ENCODE measurements around the gene GPR87. TPM values are rescaled to one million over a fixed set of nuclear protein-coding genes. Genes with fewer than 3 reads are reported as not detected.

GPR87 gene
- total RNA-seq, 2 experiments from 2014 or later, result not detected

DNA sequence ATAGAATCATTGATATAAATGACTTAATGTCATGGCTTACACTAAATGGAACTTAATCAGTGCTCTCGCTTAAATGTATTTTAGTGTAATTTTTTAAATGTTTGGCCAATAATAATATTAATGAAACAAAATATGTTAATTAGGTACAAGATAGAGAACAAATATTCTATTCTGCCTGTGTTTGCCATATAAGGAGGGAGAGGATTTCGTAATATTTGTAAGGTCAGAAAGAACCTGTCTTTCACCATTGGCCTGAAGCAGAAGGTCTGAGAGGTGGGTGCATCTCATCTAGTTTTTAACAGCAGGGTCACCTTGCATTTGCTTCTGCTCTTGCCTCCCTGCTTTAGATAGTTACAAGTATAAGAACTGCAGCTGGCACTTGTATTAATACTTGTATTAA is 2.5 kb downstream of the GPR87 start:
- H3K36me3 Mint-ChIP-seq (ENCODE audit: low read depth), result no peaks in the 10 kb centered on the region
- ChIA-PET POLR2A (no interaction called here), CTCF (interaction anchor here (1.1 kb wide), 1 partner anchor 146 kb away, joined by 4 read pairs; no protein-coding TSS in a partner anchor)
- ATAC-seq (no peak), DNase-seq (no peak)
- no peak overlapping the region for H3K4me3 Mint-ChIP-seq
- intact Hi-C loops (cut with micrococcal nuclease), result no loop called here
- no peaks in the 10 kb centered on the region for H3K9me3 Mint-ChIP-seq
- H3K4me1 Mint-ChIP-seq (ENCODE audit: low read depth), result peaks cover 16% of the 10 kb centered on the region
- TF ChIP-seq, protein P1, sequence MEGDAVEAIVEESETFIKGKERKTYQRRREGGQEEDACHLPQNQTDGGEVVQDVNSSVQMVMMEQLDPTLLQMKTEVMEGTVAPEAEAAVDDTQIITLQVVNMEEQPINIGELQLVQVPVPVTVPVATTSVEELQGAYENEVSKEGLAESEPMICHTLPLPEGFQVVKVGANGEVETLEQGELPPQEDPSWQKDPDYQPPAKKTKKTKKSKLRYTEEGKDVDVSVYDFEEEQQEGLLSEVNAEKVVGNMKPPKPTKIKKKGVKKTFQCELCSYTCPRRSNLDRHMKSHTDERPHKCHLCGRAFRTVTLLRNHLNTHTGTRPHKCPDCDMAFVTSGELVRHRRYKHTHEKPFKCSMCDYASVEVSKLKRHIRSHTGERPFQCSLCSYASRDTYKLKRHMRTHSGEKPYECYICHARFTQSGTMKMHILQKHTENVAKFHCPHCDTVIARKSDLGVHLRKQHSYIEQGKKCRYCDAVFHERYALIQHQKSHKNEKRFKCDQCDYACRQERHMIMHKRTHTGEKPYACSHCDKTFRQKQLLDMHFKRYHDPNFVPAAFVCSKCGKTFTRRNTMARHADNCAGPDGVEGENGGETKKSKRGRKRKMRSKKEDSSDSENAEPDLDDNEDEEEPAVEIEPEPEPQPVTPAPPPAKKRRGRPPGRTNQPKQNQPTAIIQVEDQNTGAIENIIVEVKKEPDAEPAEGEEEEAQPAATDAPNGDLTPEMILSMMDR (IDR thresholded peaks at IDR 0.05), result no peak
- H3K27ac Mint-ChIP-seq, result no peak overlapping the region
- peaks cover 6% of the 10 kb centered on the region for H3K27me3 Mint-ChIP-seq

DNA sequence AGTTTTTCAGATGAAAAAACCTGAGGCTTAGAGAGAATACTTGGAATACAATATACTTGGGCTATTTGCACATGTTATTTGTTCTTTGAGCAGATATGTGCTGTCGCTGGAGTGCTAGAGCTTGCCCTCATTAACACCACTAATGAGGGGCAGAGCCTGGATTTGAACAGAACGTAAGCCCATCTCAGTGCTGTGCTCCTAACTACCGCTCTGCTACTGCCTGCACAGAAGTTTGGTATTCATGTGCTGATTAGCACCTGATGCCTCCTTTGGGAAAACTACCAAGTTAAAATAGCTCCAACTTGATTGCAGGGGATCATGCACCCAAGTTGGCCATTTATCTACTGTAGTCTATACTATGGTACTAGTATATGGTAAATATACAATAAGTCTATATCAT is 3.6 kb downstream of the GPR87 start:
- no peak for ATAC-seq
- Mint-ChIP-seq H3K4me1 (ENCODE audit: low read depth) (peaks cover 16% of the 10 kb centered on the region), H3K27ac (no peak overlapping the region), H3K27me3 (peaks cover 6% of the 10 kb centered on the region), H3K9me3 (no peaks in the 10 kb centered on the region), H3K36me3 (ENCODE audit: low read depth) (no peaks in the 10 kb centered on the region), H3K4me3 (no peak overlapping the region)
- ChIA-PET CTCF (interaction anchor here (1.1 to 1.5 kb wide), 2 partner anchors 15 to 30 kb away, joined by 3 to 4 read pairs; no protein-coding TSS in a partner anchor), POLR2A (no interaction called here)
- intact Hi-C loops (cut with micrococcal nuclease), result no loop called here
- no peak for DNase-seq
- TF ChIP-seq, protein P1 (IDR thresholded peaks at IDR 0.05), result no peak

DNA sequence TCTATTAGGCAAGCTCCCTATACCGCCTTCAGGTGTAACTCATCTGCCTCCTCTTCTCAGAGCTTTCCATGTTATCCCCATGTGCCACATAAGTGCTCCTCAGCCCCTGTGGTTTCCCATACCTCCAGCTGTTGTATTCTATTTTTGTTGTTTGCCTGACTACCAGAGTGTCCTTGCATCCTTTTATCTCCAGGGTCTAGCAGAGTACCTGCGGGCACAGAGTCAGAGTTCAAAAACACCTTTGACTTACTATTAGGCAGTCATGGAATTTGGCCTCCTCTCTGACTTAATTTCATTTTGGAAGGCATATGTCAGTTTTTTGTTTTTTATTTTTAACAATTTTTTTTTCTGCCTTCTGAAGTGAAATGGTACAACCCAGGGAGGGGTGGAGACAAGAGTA is 7.1 kb downstream of the GPR87 start:
- H3K36me3 Mint-ChIP-seq (ENCODE audit: low read depth), result no peaks in the 10 kb centered on the region
- intact Hi-C loops (cut with micrococcal nuclease), result no loop called here
- no peak for ATAC-seq
- H3K27me3 Mint-ChIP-seq, result peaks cover 6% of the 10 kb centered on the region
- peaks cover 38% of the 10 kb centered on the region for H3K4me1 Mint-ChIP-seq (ENCODE audit: low read depth)
- no peaks in the 10 kb centered on the region for H3K9me3 Mint-ChIP-seq
- POLR2A ChIA-PET, result no interaction called here
- no peak for DNase-seq
- CTCF ChIA-PET, result interaction anchor here (1.0 kb wide), 1 partner anchor 21 kb away, joined by 3 read pairs; no protein-coding TSS in a partner anchor
- TF ChIP-seq, protein P1 (IDR thresholded peaks at IDR 0.05), result no peak
- H3K27ac Mint-ChIP-seq, result no peak overlapping the region
- H3K4me3 Mint-ChIP-seq, result no peak overlapping the region

DNA sequence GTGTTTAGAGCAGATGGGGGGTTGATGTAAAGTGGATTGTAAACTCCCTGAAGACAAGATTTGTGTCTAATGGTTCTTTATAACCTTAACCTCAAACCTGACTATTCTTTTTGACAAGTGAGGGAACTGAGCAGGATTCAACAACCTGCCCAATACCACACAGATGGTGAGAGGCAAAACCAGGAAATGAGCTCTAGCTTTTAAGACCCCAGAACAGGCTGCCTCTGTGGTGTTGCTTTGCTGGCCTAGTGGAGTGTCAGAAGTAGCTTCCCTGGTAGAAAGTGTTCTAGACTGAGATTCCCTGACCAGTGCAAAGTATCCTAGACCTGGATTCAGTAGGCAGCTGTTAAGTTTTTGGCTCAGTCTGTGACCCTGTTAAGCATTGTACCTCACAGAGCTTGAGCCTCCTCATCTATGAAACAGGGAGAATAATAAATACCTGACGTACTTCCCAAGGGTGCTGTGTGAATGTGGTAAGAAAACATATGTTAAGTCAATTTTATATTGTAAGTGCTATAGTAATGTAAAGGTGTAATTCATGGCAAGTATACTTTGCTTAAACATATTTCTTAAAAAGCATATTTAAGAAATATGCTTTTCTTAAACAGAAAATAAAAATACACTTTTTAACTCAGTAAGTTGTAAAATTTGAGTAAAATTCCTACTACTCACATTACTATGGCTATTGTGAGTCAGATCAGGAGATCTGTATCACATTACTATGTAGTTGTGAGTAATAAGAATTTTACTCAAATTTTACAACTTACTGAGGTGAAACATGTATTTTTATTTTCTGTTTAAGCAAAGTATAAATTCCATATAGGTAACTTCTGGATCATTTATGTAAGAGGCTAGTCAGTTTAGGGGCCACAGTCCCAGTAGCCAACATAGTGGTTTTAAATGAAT is 8.8 kb downstream of the GPR87 start:
- intact Hi-C loops (cut with micrococcal nuclease), result no loop called here
- peak overlapping the region; percentile 0 for H3K27ac Mint-ChIP-seq
- CTCF ChIA-PET, result interaction anchor here (1.2 to 4.9 kb wide), 7 partner anchors 9 to 222 kb away, joined by 3 to 45 read pairs (median 5); partner anchors contain the start of genes GPR87 and MED12L
- DNase-seq (no peak), ATAC-seq (no peak)
- TF ChIP-seq, protein P1 (IDR thresholded peaks at IDR 0.05), result no peak
- H3K9me3 Mint-ChIP-seq, result no peaks in the 10 kb centered on the region
- H3K27me3 Mint-ChIP-seq, result peaks cover 9% of the 10 kb centered on the region
- H3K36me3 Mint-ChIP-seq (ENCODE audit: low read depth), result no peaks in the 10 kb centered on the region
- H3K4me1 Mint-ChIP-seq (ENCODE audit: low read depth), result peaks cover 48% of the 10 kb centered on the region
- no peak overlapping the region for H3K4me3 Mint-ChIP-seq
- POLR2A ChIA-PET, result interaction anchor here (0.7 to 1.5 kb wide), 2 partner anchors 172 to 223 kb away, joined by 3 read pairs; no protein-coding TSS in a partner anchor

DNA sequence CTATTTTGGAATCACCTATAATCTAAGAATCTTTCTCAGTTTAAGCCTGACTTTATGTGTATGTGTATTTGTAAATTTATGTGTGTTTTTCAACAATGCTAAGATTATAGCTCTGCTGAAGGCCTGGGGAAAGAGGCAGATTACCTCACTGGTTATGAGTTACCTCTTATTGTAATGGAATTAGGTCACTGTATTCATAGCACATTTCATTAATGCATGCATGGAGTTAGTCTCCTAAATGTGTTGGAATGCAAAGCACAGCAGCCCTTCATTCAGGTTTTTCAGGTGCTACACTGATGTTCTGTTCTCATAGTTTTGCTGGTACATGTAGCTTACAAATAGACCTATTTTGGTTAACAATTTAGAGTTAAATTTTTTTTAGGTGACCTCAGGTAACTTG is 9.5 kb downstream of the GPR87 start:
- no peak overlapping the region for H3K27ac Mint-ChIP-seq
- intact Hi-C loops (cut with micrococcal nuclease), result no loop called here
- H3K4me3 Mint-ChIP-seq, result no peak overlapping the region

More for the DNA sequence above, 9.5 kb downstream of the GPR87 start:
- TF ChIP-seq, protein P1 (IDR thresholded peaks at IDR 0.05), result no peak
- ATAC-seq (no peak), DNase-seq (no peak)
- H3K36me3 Mint-ChIP-seq (ENCODE audit: low read depth), result no peaks in the 10 kb centered on the region
- peaks cover 53% of the 10 kb centered on the region for H3K4me1 Mint-ChIP-seq (ENCODE audit: low read depth)
- H3K9me3 Mint-ChIP-seq, result no peaks in the 10 kb centered on the region
- H3K27me3 Mint-ChIP-seq, result peaks cover 9% of the 10 kb centered on the region
- POLR2A ChIA-PET, result interaction anchor here (1.0 to 1.5 kb wide), 2 partner anchors 19 to 172 kb away, joined by 3 read pairs; no protein-coding TSS in a partner anchor
- CTCF ChIA-PET, result interaction anchor here (0.8 to 4.9 kb wide), 8 partner anchors 9 to 221 kb away, joined by 3 to 45 read pairs (median 5); partner anchors contain the start of genes GPR87 and MED12L

Measured in activated CD8-positive, alpha-beta T cell treated with anti-CD3 and anti-CD28 coated beads for 36 hours (primary cell).